ENCODE measurements around the gene P2RX1.
"Not testable (repeated sequence)": the region's sequence is repeated elsewhere in the genome, so short reads cannot be mapped to it uniquely, and the experiment has no call there.

P2RX1 gene

GRCh38 chr17:3951420-3951819 lies 35.2 kb upstream of the P2RX1 start:
- no peak for DNase-seq

DNA sequence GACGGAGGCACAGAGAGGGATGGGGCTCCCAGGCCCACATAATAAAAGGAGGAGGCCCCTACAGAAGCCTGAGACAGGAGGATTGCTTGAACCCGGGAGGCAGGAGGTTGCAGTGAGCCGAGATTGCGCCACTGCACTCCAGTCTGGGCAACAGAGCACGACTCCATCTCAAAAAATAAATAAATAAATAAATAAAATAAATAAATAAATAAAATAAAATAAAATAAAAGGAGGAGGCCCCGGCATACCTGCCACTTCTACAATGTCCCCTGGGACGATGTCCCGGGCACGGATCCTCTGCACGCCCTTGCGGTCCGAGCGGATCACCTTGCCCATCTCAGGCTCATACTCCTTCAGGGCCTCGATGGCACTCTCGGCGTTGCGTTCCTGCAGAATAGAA lies 34.7 kb upstream of the P2RX1 start:
- DNase-seq, result no peak

DNA sequence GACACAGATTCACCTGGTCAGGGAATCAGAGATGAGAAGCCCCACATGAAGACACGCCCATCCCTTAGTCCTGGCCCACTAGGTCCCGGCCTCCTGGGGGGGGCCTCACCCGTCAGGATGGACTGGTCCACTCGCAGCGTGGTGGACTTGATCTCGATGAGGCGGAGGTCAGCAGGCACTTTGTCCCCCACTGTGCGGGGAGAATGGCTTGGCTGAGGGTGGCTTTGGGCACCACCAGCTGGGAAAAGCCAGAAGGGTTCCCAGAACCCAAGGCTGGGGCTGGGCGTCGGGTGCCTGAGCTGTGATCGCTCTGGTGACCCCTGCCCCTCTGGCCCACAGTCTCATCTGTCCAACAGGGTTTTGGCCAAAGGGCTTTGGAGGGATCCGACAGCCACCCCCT lies 34.3 kb upstream of the P2RX1 start:
- DNase-seq, result no peak

DNA sequence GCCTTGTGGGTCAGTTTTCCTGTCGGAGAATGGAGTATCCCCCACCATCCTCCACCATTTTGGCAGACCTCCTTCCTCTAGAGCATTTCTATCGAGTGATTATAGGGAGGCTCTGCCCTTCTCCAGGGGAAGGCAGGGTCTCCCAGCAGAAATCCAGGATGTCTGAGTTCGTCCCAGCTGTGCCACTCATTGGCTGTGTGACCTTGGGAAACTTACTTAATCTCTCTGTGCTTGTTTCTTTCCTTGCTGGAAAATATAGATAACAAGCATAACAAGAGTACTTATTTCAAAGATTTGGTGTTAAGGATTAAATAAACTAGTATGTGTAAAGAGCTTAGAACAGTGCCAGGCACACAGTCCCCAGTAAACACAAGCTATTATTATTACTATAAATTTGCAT lies 33.2 kb upstream of the P2RX1 start:
- DNase-seq, result no peak

DNA sequence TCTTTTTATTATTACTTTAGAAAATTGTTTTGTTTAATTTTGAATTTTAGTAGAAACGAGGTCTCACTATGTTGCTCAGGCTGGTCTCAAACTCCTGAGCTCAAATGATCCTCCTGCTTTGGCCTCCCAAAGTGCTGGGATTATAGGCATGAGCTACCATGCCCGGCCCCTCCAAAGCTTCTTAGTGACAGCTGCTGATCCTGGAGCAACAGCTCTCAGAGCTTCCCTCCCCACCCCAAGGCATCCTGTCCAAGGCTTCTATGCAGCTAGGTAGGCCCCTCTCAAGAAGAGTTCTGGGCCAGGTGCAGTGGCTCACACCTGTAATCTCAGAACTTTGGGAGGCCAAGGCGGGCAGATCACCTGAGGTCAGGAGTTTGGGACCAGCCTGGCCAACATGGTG lies 32.3 kb upstream of the P2RX1 start:
- DNase-seq, result not testable (repeated sequence)

DNA sequence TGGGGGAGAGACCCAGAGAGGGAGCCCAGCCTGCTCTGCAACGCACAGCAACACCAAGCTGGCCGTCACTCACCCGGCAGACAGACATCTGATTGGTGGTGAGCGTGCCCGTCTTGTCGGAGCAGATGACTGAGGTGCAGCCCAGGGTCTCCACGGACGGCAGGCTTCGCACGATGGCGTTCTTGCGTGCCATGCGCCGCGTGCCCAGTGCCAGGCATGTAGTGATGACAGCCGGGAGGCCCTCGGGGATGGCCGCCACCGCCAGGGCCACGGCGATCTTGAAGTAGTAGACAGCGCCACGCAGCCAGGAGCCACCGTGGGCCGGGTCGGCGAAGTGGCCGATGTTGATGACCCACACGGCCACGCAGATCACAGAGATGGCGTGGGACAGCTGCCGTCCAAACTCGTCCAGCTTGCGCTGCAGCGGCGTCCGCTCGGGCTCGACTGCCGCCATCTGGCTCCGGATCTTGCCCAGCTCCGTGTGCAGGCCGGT lies 31.1 kb upstream of the P2RX1 start:
- DNase-seq, result no peak

- DNase-seq, result no peak
Measured at GRCh38 chr17:3946711-3947235, 30.5 kb upstream of the P2RX1 start.

- peak; percentile 35 for DNase-seq
Measured at GRCh38 chr17:3944485-3945388, 28.5 kb upstream of the P2RX1 start.

DNA sequence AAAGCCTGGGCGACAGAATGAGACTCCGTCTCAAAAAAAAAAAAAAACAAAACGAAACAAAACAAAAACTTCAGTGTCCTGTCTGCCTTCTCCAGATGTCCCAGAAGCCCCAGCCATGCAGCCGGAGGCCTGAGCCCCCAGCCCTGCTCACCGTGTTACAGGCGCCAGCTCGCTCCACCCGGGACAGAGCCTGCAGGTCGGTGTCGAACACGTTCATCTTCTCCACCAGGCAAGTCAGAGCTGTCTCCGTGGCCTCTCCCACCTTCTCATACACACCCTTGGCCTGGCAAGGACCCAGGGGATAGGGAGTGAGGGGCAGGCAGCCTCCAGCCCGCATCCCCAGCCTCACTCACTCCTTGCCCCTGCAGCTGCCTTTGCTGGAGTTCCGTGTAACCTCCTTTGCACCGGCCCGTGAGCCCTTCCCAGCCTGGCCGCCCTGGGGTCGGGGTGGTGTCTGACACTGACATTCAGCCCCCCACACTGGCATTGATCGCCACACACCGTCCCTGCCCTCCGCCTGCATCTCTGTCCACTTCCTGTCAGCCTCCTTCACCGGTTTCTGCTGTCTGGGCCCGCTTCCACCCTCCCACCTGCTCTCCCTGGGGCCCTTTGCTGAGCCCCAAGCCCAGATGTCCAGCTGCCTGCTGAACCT lies 27.1 kb upstream of the P2RX1 start:
- no peak for DNase-seq

GRCh38 chr17:3940965-3941698 lies 24.9 kb upstream of the P2RX1 start:
- DNase-seq, result no peak

- no peak for DNase-seq
Measured at GRCh38 chr17:3937359-3937758, 21.1 kb upstream of the P2RX1 start.

GRCh38 chr17:3935825-3936355 lies 19.6 kb upstream of the P2RX1 start:
- DNase-seq, result no peak

DNA sequence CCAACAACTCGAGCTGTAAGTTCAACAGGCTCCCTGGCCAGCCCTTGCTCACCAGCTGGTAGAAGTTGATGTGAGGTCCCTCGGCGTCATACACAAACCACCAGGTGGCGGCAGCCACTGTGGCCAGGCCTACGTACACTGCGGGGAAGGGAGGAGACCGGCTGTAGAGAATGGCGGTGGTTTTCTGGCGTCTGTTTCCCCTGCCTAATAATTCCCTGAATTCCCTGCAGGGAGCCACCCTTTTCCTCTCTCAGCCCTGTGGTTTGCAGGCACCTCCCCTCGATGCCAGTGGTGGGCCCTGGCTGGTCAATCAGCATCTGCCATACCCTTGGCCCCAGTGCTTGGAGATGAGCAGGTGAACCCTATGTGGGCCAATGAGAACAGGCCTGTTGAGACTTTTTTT lies 18.9 kb upstream of the P2RX1 start:
- DNase-seq, result no peak

GRCh38 chr17:3929764-3930163 lies 13.5 kb upstream of the P2RX1 start:
- no peak for DNase-seq

DNA sequence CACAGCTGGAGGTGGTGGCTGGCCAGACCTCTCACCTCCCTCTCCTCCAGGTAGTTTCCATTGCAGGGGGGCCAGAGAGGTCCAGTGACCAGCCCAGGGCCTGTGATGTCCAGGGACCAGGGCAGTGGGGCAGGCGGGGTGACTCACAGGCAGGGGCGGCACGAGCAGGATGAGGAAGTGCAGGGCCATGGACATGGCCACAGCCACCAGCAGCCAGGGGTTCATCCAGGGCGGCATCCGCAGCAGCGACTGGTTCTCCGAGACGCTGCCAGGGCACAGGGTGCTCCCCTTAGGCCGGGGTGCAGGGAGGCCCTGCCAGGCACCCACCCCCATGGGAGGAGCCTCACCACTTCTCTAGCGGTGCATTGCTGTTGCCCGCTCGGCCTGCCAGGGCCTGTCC lies 12.9 kb upstream of the P2RX1 start:
- no peak for DNase-seq

GRCh38 chr17:3928406-3928805 lies 12.1 kb upstream of the P2RX1 start:
- no peak for DNase-seq

GRCh38 chr17:3927628-3928340 lies 11.5 kb upstream of the P2RX1 start:
- no peak for DNase-seq

DNA sequence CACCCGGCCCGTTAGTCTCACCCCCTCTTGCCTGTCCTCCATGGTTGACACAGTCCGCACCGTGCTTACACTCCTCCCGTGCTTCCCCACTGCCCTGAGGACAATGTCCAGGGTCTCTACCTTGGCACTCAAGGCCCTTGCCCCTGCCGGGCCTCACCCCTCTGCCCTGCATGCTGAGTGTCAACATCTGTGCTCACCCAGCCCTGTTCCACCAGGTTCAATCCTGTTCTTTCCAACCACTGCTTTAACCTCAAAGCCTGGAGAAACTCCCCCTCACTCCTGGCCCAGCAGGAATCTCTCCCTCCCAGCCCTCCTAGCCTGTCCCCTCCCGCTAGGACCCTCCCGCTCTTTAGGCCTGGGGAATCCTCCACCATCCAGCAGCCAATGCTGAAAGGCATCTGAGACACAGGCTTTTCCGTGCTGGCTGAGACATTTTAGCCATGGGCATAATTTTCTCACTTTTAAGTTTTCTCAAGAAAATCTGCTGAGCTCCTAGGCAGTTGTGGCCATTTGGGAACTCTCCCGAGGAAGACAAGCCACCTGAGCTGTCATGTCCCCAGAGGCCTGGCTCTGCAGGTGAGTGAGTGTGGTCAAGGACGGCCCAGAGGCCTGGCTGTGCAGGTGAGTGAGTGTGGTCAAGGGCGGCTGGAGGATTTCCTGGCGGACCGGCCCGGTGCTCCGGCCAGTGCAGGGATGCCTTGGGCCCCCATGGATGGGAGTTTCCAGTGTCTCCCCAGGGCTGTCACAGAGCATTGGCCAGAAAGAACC lies 10.8 kb upstream of the P2RX1 start:
- no peak for DNase-seq

GRCh38 chr17:3925684-3926485 lies 9.6 kb upstream of the P2RX1 start:
- no peak for DNase-seq

- DNase-seq, result no peak
Measured at GRCh38 chr17:3924512-3925350, 8.5 kb upstream of the P2RX1 start.
